ENCODE measurements around the gene TP53RK. TPM values are rescaled to one million over a fixed set of nuclear protein-coding genes. Genes with fewer than 3 reads are reported as not detected.
A peak's percentile ranks its signal among the peaks of the same experiment; 100 is the strongest.

Gene TP53RK
- total and polyA plus RNA-seq, 2 of the 13 experiments (the other 11 are each of a cell fraction or from before 2014, with no cell fraction given), result 12.9 to 25.5 TPM

GRCh38 chr20:46690219-46691106 is 1.2 kb upstream of the TP53RK start (continued):
- no peak for TF ChIP-seq ZNF350 (CRISPR knock-in tag; IDR thresholded peaks at IDR 0.05; ENCODE audit: borderline replicate concordance, low read depth)
- TF ChIP-seq KLF16 (CRISPR knock-in tag; IDR thresholded peaks at IDR 0.05), result 0 out of 4 replicates have a peak, but pooled peaks of 1 of the 2 experiments have one; percentile 37
- no peak for TF ChIP-seq JUND (CRISPR knock-in tag; IDR thresholded peaks at IDR 0.05)
- no peak for TF ChIP-seq ZNF772 (CRISPR knock-in tag; IDR thresholded peaks at IDR 0.05)
- TF ChIP-seq ZUFSP (CRISPR knock-in tag; IDR thresholded peaks at IDR 0.05; ENCODE audit: borderline replicate concordance), result no peak
- no peak for TF ChIP-seq ATRX (CRISPR knock-in tag; IDR thresholded peaks at IDR 0.05; ENCODE audit: borderline replicate concordance)
- TF ChIP-seq AGO2 (optimal IDR thresholded peaks at IDR 0.05; ENCODE audit: low read depth, low read length), result no peak
- TF ChIP-seq ZSCAN9 (CRISPR knock-in tag; IDR thresholded peaks at IDR 0.05; ENCODE audit: borderline replicate concordance), result 0 out of 2 replicates have a peak, but pooled peaks have one; percentile 42
- TF ChIP-seq ZNF207 (IDR thresholded peaks at IDR 0.05; ENCODE audit: borderline replicate concordance), result no peak
- no peak for TF ChIP-seq THAP11 (CRISPR knock-in tag; IDR thresholded peaks at IDR 0.05)
- TF ChIP-seq ZNF619 (CRISPR knock-in tag; IDR thresholded peaks at IDR 0.05), result no peak
- TF ChIP-seq STAG1 (CRISPR knock-in tag; IDR thresholded peaks at IDR 0.05), result no peak
- no peak for TF ChIP-seq TCF7L2 (IDR thresholded peaks at IDR 0.05; ENCODE audit: low read depth, low read length)
- no peak for TF ChIP-seq ZNF674 (CRISPR knock-in tag; IDR thresholded peaks at IDR 0.05; ENCODE audit: low read depth)
- no peak for TF ChIP-seq HOXD1 (CRISPR knock-in tag; IDR thresholded peaks at IDR 0.05)
- 0 out of 2 replicates have a peak, but pooled peaks have one; percentile 7 for TF ChIP-seq GATAD1 (CRISPR knock-in tag; IDR thresholded peaks at IDR 0.05)
- no peak for TF ChIP-seq NFKB2 (CRISPR knock-in tag; IDR thresholded peaks at IDR 0.05; ENCODE audit: borderline replicate concordance)
- TF ChIP-seq PRPF4 (IDR thresholded peaks at IDR 0.05; ENCODE audit: low read depth, low read length, poor library complexity, severe bottlenecking), result no peak
- TF ChIP-seq ATF4 (CRISPR knock-in tag; IDR thresholded peaks at IDR 0.05), result 0 out of 4 replicates have a peak, but pooled peaks of 1 of the 2 experiments have one; percentile 21
- TF ChIP-seq RBAK (CRISPR knock-in tag; IDR thresholded peaks at IDR 0.05), result no peak
- no peak for TF ChIP-seq ZNF660 (CRISPR knock-in tag; IDR thresholded peaks at IDR 0.05; ENCODE audit: borderline replicate concordance, low read depth)
- no peak for TF ChIP-seq NKX3-1 (CRISPR knock-in tag; IDR thresholded peaks at IDR 0.05)
- no peak for TF ChIP-seq RFX5 (IDR thresholded peaks at IDR 0.05; ENCODE audit: low read depth, low read length)
- no peak for TF ChIP-seq SMAD3 (CRISPR knock-in tag; IDR thresholded peaks at IDR 0.05)
- TF ChIP-seq KDM6A (CRISPR knock-in tag; IDR thresholded peaks at IDR 0.05; ENCODE audit: low read depth), result no peak
- TF ChIP-seq MNT (IDR thresholded peaks at IDR 0.05), result no peak
- TF ChIP-seq TSC22D2 (CRISPR knock-in tag; IDR thresholded peaks at IDR 0.05; ENCODE audit: borderline replicate concordance), result no peak
- TF ChIP-seq KLF9 (CRISPR knock-in tag; IDR thresholded peaks at IDR 0.05; ENCODE audit: low read depth), result peak; percentile 45; the same call in 1 of the 2 replicates

All from HepG2 (cell line).